ENCODE results near the gene ANAPC4.

DNA sequence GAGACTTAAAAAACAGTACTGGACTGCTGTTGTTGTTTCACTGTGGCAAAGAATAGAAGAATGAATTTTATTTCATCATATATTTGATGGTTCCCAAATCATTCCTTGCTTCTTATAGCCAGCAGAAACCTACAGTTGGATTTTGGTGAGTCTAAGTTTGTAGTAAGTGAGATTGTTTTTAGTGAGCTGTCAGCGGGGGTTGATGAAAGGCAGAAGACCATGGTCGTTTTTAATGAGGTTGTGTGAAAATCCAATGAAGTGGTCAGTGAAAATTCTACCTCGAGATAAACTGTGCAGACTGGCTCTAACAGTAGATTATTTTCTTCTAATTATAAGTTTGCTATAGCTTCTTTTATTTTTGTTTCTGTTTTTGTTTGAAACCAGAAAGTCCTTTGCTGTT is 36.2 kb downstream of the ANAPC4 start:
- TF ChIP-seq TAF1 (IDR thresholded peaks at IDR 0.05; ENCODE audit: borderline replicate concordance, low read depth, low read length), result no peak
- TF ChIP-seq POLR2A (IDR thresholded peaks at IDR 0.05; ENCODE audit: low read depth, low read length), result no peak
- no peak for TF ChIP-seq POLR2AphosphoS5 (IDR thresholded peaks at IDR 0.05; ENCODE audit: low read depth, low read length)
